Suppressor macrophage treated with lipopolysaccharide for 1 hour (primary cell): ENCODE results near the gene DLX2.

ENCODE experiments used
- DNase-seq, 3 donors: peaks; one replicate each; pipeline ENCODE4 v3.0.0-alpha.2; 2020 to 2022

Gene DLX2

DNA sequence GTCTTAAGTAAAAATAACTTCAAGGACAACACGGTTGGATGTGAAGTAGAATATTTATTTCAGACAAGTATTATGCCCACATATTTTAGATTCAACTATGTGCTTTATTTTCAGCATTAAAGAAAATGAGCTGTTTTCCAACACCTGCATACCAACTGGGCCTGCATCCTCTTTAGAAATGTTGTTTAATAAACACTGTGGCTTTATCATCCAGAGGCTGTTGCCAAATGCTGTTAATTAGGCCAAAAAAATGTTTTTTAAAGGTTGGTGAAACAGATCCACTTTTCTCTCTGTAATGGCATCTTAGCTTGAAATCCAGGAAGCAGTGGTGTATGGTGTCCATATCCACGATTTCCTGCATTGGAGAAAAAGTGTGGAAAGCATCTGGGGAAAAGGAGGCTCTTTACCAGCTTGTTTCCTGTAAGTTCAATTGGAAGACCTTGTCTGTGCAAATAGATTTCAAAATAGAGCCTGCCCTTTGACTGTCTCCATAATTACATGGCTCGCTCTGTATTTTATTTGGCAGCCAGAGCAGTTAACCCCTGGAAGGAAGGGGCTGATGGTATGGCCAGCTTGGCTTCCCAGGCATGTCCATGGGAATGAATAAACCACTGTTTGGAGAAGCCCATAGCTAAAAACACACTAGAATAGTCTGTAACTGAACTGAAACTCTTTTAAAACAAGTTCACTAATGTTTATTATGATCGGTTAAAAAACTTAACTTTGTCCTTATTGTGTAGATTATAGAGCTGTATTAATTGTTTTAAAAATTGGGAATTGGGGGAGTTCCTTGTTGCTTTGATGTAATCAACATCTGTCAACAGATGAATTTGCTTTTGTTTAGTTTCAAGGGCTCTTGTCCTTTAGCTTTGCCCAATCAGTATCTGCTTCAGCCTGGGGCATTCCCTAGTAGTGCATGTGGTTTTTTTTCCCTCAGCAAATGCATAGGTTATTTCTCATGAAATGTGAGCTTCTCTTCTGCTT is 50.4 kb downstream of the DLX2 start:
- peak in 1 of 3 donors; percentile 9 for DNase-seq

DNA sequence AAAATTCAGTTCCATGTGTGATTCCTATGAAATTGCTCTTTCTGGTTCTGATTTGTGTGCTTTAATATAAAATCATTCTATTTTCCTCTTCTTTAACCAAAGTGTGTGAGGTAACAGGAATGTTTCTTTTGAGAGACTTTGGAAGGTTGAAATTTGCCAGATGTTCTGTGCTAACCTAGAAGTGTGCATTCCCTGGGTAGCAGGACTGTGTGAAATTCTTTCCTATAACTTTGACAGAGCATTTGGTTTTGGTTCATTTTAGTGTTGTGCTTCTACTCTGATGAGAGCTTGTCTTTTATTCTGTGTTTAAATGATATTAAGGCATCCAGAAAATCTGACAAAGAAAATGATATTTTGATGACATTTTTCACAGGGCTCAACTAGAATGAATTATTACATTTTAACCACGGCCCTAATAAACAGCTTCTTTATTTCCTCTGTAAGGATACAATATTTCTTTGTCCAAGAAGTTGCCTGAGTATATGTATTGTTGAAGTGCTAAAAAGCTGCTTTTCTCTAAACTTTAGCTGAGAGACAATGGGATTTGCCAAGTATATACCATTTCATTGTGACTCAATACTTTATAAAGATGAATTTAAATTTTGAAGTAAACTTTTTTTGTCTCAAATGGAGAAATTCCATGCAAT is 52.1 kb downstream of the DLX2 start:
- peak in 1 of 3 donors; percentile 12 for DNase-seq

DNA sequence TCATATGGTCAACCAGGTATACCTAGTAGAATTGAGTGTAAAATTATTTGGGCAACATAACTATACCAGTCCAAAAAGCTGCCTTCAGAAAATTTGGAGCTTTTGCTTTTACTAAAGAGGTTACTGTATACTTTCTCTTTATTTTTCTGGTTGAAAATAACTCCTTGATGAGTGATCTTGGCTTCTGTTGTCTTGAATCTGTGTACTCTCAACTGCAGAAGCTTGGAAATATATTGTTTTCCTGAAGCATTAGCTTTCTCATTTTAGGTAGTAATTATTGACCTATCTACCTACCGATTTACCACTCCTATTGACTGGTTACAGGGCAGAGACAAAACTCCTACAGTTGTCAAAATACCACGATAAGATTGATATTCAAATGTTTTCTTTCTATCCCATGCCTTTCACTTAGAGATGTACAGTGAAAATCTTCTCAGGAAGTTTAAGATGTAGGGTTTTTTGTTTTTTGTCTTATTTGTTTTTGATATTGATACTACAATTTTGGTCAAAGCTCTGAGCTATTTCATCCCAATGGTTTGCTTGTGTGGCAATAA is 53.1 kb downstream of the DLX2 start:
- peak in 1 of 3 donors; percentile 8 for DNase-seq
